NCI-H526 treated with DMSO at 0.1 percent for 48 hours (cell line): ENCODE measurements around the gene SELENOV.

Experiments used
- DNase-seq: peaks from one replicate; lab custom pipeline; 2025; lab: John Stamatoyannopoulos, UW

Gene SELENOV

GRCh38 chr19:39520541-39521484 is 5.9 kb downstream of the SELENOV start:
- no peak for DNase-seq

GRCh38 chr19:39524495-39524894 is 9.6 kb downstream of the SELENOV start:
- DNase-seq = no peak

- DNase-seq = no peak
These were observed 10.3 kb downstream of the SELENOV start for GRCh38 chr19:39525205-39525604.

GRCh38 chr19:39531834-39532232 is 16.9 kb downstream of the SELENOV start:
- no peak for DNase-seq

GRCh38 chr19:39532233-39533002 is 17.5 kb downstream of the SELENOV start, which contains the start of gene EID2B:
Gene EID2B (minus strand): TSS chr19:39532852. CDS start chr19:39532802, 50 bp downstream.
- DNase-seq = peak; percentile 92

GRCh38 chr19:39533003-39533512 is 18.1 kb downstream of the SELENOV start:
- DNase-seq = no peak

- no peak for DNase-seq
These were observed 18.9 kb downstream of the SELENOV start for GRCh38 chr19:39533791-39534190.

- no peak for DNase-seq
These were observed 24.2 kb downstream of the SELENOV start for GRCh38 chr19:39539165-39539517.

- DNase-seq = peak; percentile 95
These were observed 24.8 kb downstream of the SELENOV start, which contains the start of gene EID2 for GRCh38 chr19:39539518-39540332. Gene EID2 (minus strand): TSS chr19:39540161. CDS start chr19:39540079, 82 bp downstream.

GRCh38 chr19:39540333-39540673 is 25.4 kb downstream of the SELENOV start:
- no peak for DNase-seq

GRCh38 chr19:39542206-39542605 is 27.3 kb downstream of the SELENOV start:
- DNase-seq = no peak

- no peak for DNase-seq
These were observed 28.5 kb downstream of the SELENOV start for GRCh38 chr19:39543477-39543857.

- DNase-seq = no peak
These were observed 29.4 kb downstream of the SELENOV start for GRCh38 chr19:39544226-39544903.

- no peak for DNase-seq
These were observed 30.0 kb downstream of the SELENOV start for GRCh38 chr19:39544911-39545310.

GRCh38 chr19:39546599-39546998 is 31.7 kb downstream of the SELENOV start:
- DNase-seq = no peak

- DNase-seq = no peak
These were observed 35.3 kb downstream of the SELENOV start for GRCh38 chr19:39550197-39550596.

- DNase-seq = peak; percentile 44
These were observed 38.2 kb downstream of the SELENOV start for GRCh38 chr19:39553082-39553652.

GRCh38 chr19:39554701-39555311 is 39.9 kb downstream of the SELENOV start:
- no peak for DNase-seq

- no peak for DNase-seq
These were observed 40.9 kb downstream of the SELENOV start for GRCh38 chr19:39555883-39556282.

GRCh38 chr19:39557811-39558623 is 43.1 kb downstream of the SELENOV start:
- peak; percentile 76 for DNase-seq
